GDM1 (cell line): ENCODE results near the gene VPS51.
"Not testable (repeated sequence)": the region's sequence is repeated elsewhere in the genome, so short reads cannot be mapped to it uniquely, and the experiment has no call there.

Experiments used
- DNase-seq: peaks from one replicate; lab custom pipeline; 2025; lab: John Stamatoyannopoulos, UW

VPS51 gene

GRCh38 chr11:65134240-65134951 is 38.4 kb downstream of the VPS51 start, which contains the start of gene SYVN1:
Gene SYVN1, minus strand, starts transcription at chr11:65134519. Its CDS starts 918 bp downstream, at chr11:65133601.
- DNase-seq: peak; percentile 82

- DNase-seq: peak; percentile 82
Measured at GRCh38 chr11:65134952-65135632, 39.1 kb downstream of the VPS51 start.

GRCh38 chr11:65135633-65136145 is 39.7 kb downstream of the VPS51 start:
- no peak for DNase-seq

GRCh38 chr11:65136515-65137096 is 40.6 kb downstream of the VPS51 start:
- no peak for DNase-seq

GRCh38 chr11:65141896-65142494 is 46.0 kb downstream of the VPS51 start:
- no peak for DNase-seq

- DNase-seq: no peak
Measured at GRCh38 chr11:65147352-65148075, 51.5 kb downstream of the VPS51 start.

GRCh38 chr11:65148657-65149056 is 52.6 kb downstream of the VPS51 start:
- DNase-seq: no peak

- DNase-seq: not testable (repeated sequence)
Measured at GRCh38 chr11:65150131-65150508, 54.1 kb downstream of the VPS51 start.

GRCh38 chr11:65150509-65151299 is 54.7 kb downstream of the VPS51 start:
- DNase-seq: peak; percentile 93

- DNase-seq: no peak
Measured at GRCh38 chr11:65151331-65151899, 55.4 kb downstream of the VPS51 start.

- no peak for DNase-seq
Measured at GRCh38 chr11:65152122-65152521, 56.1 kb downstream of the VPS51 start.

- no peak for DNase-seq
Measured at GRCh38 chr11:65156256-65156655, 60.2 kb downstream of the VPS51 start.

GRCh38 chr11:65156926-65157325 is 60.9 kb downstream of the VPS51 start:
- DNase-seq: no peak

GRCh38 chr11:65157336-65157735 is 61.3 kb downstream of the VPS51 start:
- no peak for DNase-seq

- DNase-seq: no peak
Measured at GRCh38 chr11:65159012-65159411, 63.0 kb downstream of the VPS51 start.

- DNase-seq: no peak
Measured at GRCh38 chr11:65160643-65161042, 64.6 kb downstream of the VPS51 start.
